ENCODE data around the gene COG5. TPM values are rescaled to one million over a fixed set of nuclear protein-coding genes. Genes with fewer than 3 reads are reported as not detected.

Gene COG5
- total and polyA plus RNA-seq, 2 of the 8 experiments (the other 6 are each of a cell fraction or from before 2014, with no cell fraction given), result 10.5 to 28.1 TPM

DNA sequence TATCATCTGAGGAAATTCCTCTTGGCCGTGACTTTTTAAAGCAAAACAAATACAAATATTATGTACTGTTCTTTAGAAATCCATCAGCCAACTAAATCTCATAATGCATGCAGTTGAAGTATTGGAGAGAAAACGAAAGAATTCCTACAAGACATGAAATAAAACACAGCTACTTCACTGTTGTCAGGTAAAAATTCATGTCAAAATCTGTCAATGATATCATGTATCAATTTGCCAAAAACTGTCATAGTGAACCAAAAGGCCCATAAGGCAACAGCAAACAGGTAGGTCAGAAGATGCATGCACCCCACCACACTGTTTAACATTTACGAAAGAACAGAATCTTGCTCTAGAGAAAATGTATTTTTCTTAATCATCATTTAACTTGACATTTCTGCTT, 91.6 kb downstream of the COG5 start (continued):
- TF ChIP-seq FOSL1 (IDR thresholded peaks at IDR 0.05; ENCODE audit: insufficient read depth, low read depth, low read length), result no peak
